ENCODE data around the gene ASB6. TPM values are rescaled to one million over a fixed set of nuclear protein-coding genes. Genes with fewer than 3 reads are reported as not detected.

The ASB6 gene
- total and polyA plus RNA-seq, 7 donors: 6.3 to 20.2 (median 8.9) TPM

GRCh38 chr9:129678844-129679243 lies 36.9 kb upstream of the ASB6 start:
- H3K4me3 ChIP-seq: no peak overlapping the region
- peaks cover 0 to 70% (median 13%) of the 10 kb centered on the region in 3 donors for H3K27me3 ChIP-seq (ENCODE audit: insufficient read depth in 3 of 3, low read length in 2 of 3)
- intact Hi-C loops (cut with DNase I): no loop called here
- DNase-seq (no peak), ATAC-seq (no peak)
- TF ChIP-seq, protein P1, sequence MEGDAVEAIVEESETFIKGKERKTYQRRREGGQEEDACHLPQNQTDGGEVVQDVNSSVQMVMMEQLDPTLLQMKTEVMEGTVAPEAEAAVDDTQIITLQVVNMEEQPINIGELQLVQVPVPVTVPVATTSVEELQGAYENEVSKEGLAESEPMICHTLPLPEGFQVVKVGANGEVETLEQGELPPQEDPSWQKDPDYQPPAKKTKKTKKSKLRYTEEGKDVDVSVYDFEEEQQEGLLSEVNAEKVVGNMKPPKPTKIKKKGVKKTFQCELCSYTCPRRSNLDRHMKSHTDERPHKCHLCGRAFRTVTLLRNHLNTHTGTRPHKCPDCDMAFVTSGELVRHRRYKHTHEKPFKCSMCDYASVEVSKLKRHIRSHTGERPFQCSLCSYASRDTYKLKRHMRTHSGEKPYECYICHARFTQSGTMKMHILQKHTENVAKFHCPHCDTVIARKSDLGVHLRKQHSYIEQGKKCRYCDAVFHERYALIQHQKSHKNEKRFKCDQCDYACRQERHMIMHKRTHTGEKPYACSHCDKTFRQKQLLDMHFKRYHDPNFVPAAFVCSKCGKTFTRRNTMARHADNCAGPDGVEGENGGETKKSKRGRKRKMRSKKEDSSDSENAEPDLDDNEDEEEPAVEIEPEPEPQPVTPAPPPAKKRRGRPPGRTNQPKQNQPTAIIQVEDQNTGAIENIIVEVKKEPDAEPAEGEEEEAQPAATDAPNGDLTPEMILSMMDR (IDR thresholded peaks at IDR 0.05): no peak
- WGBS, 3 donors: 72 to 75% (median 72%) methylated on average over 9 of the region's 9 CpGs
- H3K4me1 ChIP-seq: no peaks in the 10 kb centered on the region
- no peak overlapping the region for H3K27ac ChIP-seq
- H3K9me3 ChIP-seq: no peaks in the 10 kb centered on the region
- H3K36me3 ChIP-seq (ENCODE audit: insufficient read depth in 1 of 2, low read depth in 1 of 2): no peaks in the 10 kb centered on the region

DNA sequence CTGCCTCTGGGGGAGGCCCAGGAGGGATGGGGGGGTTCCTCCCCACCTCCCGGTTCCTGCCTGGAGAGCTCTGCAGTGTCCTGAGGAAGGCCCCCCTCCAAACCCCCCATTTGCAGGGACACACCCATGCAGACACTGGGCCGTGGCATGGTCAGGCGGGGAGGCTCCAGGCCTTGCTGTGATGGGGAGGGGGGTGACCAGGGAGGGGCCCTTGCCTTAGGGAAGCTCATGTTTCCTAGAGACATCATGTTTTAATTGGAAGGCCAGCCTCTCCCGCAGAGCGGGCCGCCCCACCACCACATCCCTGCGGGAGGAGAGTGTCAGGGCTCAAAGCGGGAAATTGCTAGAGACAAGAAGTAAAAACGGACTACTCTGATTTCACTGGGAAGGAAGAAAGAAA lies 35.5 kb upstream of the ASB6 start:
- H3K4me3 ChIP-seq: peak overlapping the region; percentile 4
- no peak for ATAC-seq
- H3K27me3 ChIP-seq (ENCODE audit: insufficient read depth in 3 of 3, low read length in 2 of 3): peaks cover 0 to 69% (median 13%) of the 10 kb centered on the region in 3 donors
- no peaks in the 10 kb centered on the region for H3K4me1 ChIP-seq
- TF ChIP-seq, protein P1 (IDR thresholded peaks at IDR 0.05): no peak
- DNase-seq: no peak
- H3K36me3 ChIP-seq (ENCODE audit: insufficient read depth in 1 of 2, low read depth in 1 of 2): no peaks in the 10 kb centered on the region
- 32 to 37% (median 33%) methylated on average over 9 of the region's 9 CpGs for WGBS, 3 donors
- H3K27ac ChIP-seq: no peak overlapping the region
- no peaks in the 10 kb centered on the region for H3K9me3 ChIP-seq
- intact Hi-C loops (cut with DNase I): no loop called here

- Histone ChIP-seq H3K9me3 (no peaks in the 10 kb centered on the region), H3K27ac (no peak overlapping the region), H3K27me3 (ENCODE audit: insufficient read depth in 3 of 3, low read length in 2 of 3) (peaks cover 0 to 64% (median 13%) of the 10 kb centered on the region in 3 donors), H3K36me3 (ENCODE audit: insufficient read depth in 1 of 2, low read depth in 1 of 2) (no peaks in the 10 kb centered on the region), H3K4me1 (no peaks in the 10 kb centered on the region), H3K4me3 (peak overlapping the region; percentile 4)
- DNase-seq (peak in 1 of 2 donors; percentile 44), ATAC-seq (no peak)
- TF ChIP-seq, protein P1 (IDR thresholded peaks at IDR 0.05): no peak
- intact Hi-C loops (cut with DNase I): no loop called here
- whole genome bisulfite sequencing, 3 donors: 50 to 51% (median 51%) methylated on average over 12 of the region's 12 CpGs
These were observed 35.0 kb upstream of the ASB6 start for GRCh38 chr9:129676975-129677374.

- H3K27ac ChIP-seq: no peak overlapping the region
- intact Hi-C loops (cut with DNase I): no loop called here
These were observed 34.3 kb upstream of the ASB6 start for GRCh38 chr9:129676287-129676686.

More at GRCh38 chr9:129676287-129676686, 34.3 kb upstream of the ASB6 start:
- DNase-seq (no peak), ATAC-seq (no peak)
- H3K4me1 ChIP-seq: no peaks in the 10 kb centered on the region
- 77 to 85% (median 80%) methylated on average over 4 of the region's 4 CpGs for WGBS, 3 donors
- TF ChIP-seq, protein P1 (IDR thresholded peaks at IDR 0.05): no peak
- no peaks in the 10 kb centered on the region for H3K36me3 ChIP-seq (ENCODE audit: insufficient read depth in 1 of 2, low read depth in 1 of 2)
- peaks cover 0 to 60% (median 13%) of the 10 kb centered on the region in 3 donors for H3K27me3 ChIP-seq (ENCODE audit: insufficient read depth in 3 of 3, low read length in 2 of 3)
- H3K4me3 ChIP-seq: no peak overlapping the region
- no peaks in the 10 kb centered on the region for H3K9me3 ChIP-seq

Measured in psoas muscle (tissue), 8 donors.